Gastroesophageal sphincter (tissue), 3 donors: ENCODE data around the gene PAQR6.

ENCODE experiments used
- EP300 ChIP-seq: sonication (generic); formaldehyde crosslinking; IDR thresholded peaks from one replicate; pipeline ENCODE4 v1.6.1; 2017; ENCODE audit warnings: antibody characterized with exemption, mild to moderate bottlenecking
- POLR2A ChIP-seq, 2 donors: fragments of 450-650 bp; IDR thresholded peaks; one replicate each; pipeline ENCODE4 v1.6.1; 2017; ENCODE audit warnings: antibody characterized with exemption in 2 of 2, mild to moderate bottlenecking in 2 of 2, moderate library complexity in 1 of 2
- POLR2AphosphoS5 ChIP-seq: sonication (generic); formaldehyde crosslinking; IDR thresholded peaks from one replicate; pipeline ENCODE4 v1.6.1; 2017; ENCODE audit warnings: antibody characterized with exemption
- TF ChIP-seq, protein P1 (sequence below), 4 experiments: fragments of 200-600 bp in 2 of 4; fragments of 450-650 bp in 2 of 4; sonication (generic) in 1 of 4; IDR thresholded peaks; one replicate each; pipeline ENCODE4 v1.5.1; 2017 to 2019; ENCODE audit warnings: antibody characterized with exemption in 4 of 4, mild to moderate bottlenecking in 2 of 4, moderate library complexity in 2 of 4

DNA sequence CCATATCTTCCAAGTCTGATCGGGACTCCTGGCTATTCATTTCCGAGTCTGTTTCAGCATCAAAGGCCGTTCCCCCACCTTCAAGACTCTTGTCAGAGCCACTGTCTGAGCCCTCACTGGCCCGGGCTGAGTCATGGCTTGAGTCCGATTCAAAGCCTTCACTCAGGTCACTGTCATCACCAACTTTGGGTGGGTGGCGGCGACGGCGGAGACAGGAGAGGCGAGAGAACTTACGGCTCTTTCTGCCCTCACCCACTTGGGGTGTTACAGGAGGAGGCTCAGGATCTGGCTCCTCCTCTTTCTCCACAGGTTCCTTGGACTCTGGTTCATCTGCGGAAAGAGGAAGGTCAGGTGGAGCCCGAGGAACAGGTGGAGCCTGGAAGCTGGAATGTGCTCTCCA, 18.2 kb upstream of the PAQR6 start:
- TF ChIP-seq, protein P1, sequence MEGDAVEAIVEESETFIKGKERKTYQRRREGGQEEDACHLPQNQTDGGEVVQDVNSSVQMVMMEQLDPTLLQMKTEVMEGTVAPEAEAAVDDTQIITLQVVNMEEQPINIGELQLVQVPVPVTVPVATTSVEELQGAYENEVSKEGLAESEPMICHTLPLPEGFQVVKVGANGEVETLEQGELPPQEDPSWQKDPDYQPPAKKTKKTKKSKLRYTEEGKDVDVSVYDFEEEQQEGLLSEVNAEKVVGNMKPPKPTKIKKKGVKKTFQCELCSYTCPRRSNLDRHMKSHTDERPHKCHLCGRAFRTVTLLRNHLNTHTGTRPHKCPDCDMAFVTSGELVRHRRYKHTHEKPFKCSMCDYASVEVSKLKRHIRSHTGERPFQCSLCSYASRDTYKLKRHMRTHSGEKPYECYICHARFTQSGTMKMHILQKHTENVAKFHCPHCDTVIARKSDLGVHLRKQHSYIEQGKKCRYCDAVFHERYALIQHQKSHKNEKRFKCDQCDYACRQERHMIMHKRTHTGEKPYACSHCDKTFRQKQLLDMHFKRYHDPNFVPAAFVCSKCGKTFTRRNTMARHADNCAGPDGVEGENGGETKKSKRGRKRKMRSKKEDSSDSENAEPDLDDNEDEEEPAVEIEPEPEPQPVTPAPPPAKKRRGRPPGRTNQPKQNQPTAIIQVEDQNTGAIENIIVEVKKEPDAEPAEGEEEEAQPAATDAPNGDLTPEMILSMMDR (IDR thresholded peaks at IDR 0.05) = no peak
- TF ChIP-seq POLR2A (IDR thresholded peaks at IDR 0.05) (no peak), EP300 (no peak), POLR2AphosphoS5 (no peak)
